ENCODE results near the gene TMEM258.

The TMEM258 gene

GRCh38 chr11:61775606-61776554 is 16.5 kb downstream of the TMEM258 start:
- no peak for DNase-seq (ENCODE audit: low spot score)

- no peak for DNase-seq (ENCODE audit: low spot score)
These were observed 17.3 kb downstream of the TMEM258 start for GRCh38 chr11:61775106-61775505.

GRCh38 chr11:61774411-61774810 is 18.0 kb downstream of the TMEM258 start:
- no peak for DNase-seq (ENCODE audit: low spot score)

- DNase-seq (ENCODE audit: low spot score) = no peak
These were observed 18.6 kb downstream of the TMEM258 start for GRCh38 chr11:61773809-61774208.

- DNase-seq (ENCODE audit: low spot score) = no peak
These were observed 19.0 kb downstream of the TMEM258 start for GRCh38 chr11:61773356-61773755.

GRCh38 chr11:61771985-61772455 is 20.4 kb downstream of the TMEM258 start:
- no peak for DNase-seq (ENCODE audit: low spot score)

GRCh38 chr11:61771195-61771894 is 21.1 kb downstream of the TMEM258 start:
- no peak for DNase-seq (ENCODE audit: low spot score)

- no peak for DNase-seq (ENCODE audit: low spot score)
These were observed 22.3 kb downstream of the TMEM258 start for GRCh38 chr11:61769946-61770683.

GRCh38 chr11:61769169-61769920 is 23.1 kb downstream of the TMEM258 start:
- peak; percentile 51 for DNase-seq (ENCODE audit: low spot score)

- DNase-seq (ENCODE audit: low spot score) = no peak
These were observed 23.9 kb downstream of the TMEM258 start for GRCh38 chr11:61768376-61769076.

GRCh38 chr11:61766353-61766841 is 26.0 kb downstream of the TMEM258 start:
- DNase-seq (ENCODE audit: low spot score) = no peak

- DNase-seq (ENCODE audit: low spot score) = no peak
These were observed 26.7 kb downstream of the TMEM258 start for GRCh38 chr11:61765550-61766253.

GRCh38 chr11:61764606-61765260 is 27.7 kb downstream of the TMEM258 start:
- DNase-seq (ENCODE audit: low spot score) = no peak

GRCh38 chr11:61763930-61764605 is 28.3 kb downstream of the TMEM258 start:
- DNase-seq (ENCODE audit: low spot score) = no peak

- no peak for DNase-seq (ENCODE audit: low spot score)
These were observed 29.6 kb downstream of the TMEM258 start for GRCh38 chr11:61762798-61763197.

GRCh38 chr11:61762223-61762615 is 30.2 kb downstream of the TMEM258 start:
- DNase-seq (ENCODE audit: low spot score) = no peak

GRCh38 chr11:61761440-61762222 is 30.8 kb downstream of the TMEM258 start:
- no peak for DNase-seq (ENCODE audit: low spot score)

- DNase-seq (ENCODE audit: low spot score) = no peak
These were observed 31.5 kb downstream of the TMEM258 start for GRCh38 chr11:61760946-61761345.
